ENCODE measurements around the gene ITSN1. TPM values are rescaled to one million over a fixed set of nuclear protein-coding genes. Genes with fewer than 3 reads are reported as not detected.
"Not testable (repeated sequence)": the region's sequence is repeated elsewhere in the genome, so short reads cannot be mapped to it uniquely, and the experiment has no call there.

ITSN1 gene
- total RNA-seq, 1 experiment from 2014 or later = 88.5 TPM

DNA sequence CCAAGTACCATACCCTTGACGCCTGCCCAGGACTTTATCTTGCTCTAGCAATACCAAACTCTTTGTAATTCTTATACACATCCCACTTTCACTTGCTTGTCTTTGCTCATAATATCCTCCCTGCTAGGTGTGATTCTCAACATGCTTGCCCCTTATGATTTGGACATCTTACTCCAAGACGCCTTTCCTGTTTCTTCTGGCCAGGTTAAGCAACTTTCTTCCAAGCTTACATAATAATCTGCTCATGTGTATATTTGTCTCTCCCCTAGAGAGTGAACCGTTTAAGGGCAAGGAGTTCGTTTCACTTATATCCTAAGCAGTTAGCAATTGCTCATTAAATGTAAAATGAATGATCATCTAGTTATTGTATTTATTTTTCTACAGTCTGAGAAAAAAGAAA, 22.6 kb upstream of the ITSN1 start:
- DNase-seq = no peak
- Mint-ChIP-seq H3K4me3 (ENCODE audit: unreplicated experiment) (no peak overlapping the region), H3K27me3 (ENCODE audit: insufficient read depth, unreplicated experiment) (no peaks in the 10 kb centered on the region), H3K9me3 (ENCODE audit: unreplicated experiment) (peaks cover 14% of the 10 kb centered on the region), H3K4me1 (ENCODE audit: low read depth, unreplicated experiment) (peaks cover 17% of the 10 kb centered on the region), H3K36me3 (ENCODE audit: insufficient read depth, unreplicated experiment) (peaks cover 36% of the 10 kb centered on the region), H3K27ac (ENCODE audit: unreplicated experiment) (no peak overlapping the region)
- intact Hi-C loops (cut with micrococcal nuclease; ENCODE audit: unreplicated experiment) = no loop called here
- H3K27me3 ChIP-seq (replicated peaks; ENCODE audit: control insufficient read depth, insufficient read depth, low read length) = no peaks in the 10 kb centered on the region
- H3K36me3 ChIP-seq (ENCODE audit: control insufficient read depth, insufficient read depth, low read length) = no peaks in the 10 kb centered on the region
- ChIA-PET POLR2A (no interaction called here), CTCF (interaction anchor here (0.6 to 1.0 kb wide), 2 partner anchors 11 to 14 kb away, joined by 6 read pairs; no protein-coding TSS in a partner anchor)
- peaks cover 36% of the 10 kb centered on the region for H3K4me1 ChIP-seq
- TF ChIP-seq, protein P1, sequence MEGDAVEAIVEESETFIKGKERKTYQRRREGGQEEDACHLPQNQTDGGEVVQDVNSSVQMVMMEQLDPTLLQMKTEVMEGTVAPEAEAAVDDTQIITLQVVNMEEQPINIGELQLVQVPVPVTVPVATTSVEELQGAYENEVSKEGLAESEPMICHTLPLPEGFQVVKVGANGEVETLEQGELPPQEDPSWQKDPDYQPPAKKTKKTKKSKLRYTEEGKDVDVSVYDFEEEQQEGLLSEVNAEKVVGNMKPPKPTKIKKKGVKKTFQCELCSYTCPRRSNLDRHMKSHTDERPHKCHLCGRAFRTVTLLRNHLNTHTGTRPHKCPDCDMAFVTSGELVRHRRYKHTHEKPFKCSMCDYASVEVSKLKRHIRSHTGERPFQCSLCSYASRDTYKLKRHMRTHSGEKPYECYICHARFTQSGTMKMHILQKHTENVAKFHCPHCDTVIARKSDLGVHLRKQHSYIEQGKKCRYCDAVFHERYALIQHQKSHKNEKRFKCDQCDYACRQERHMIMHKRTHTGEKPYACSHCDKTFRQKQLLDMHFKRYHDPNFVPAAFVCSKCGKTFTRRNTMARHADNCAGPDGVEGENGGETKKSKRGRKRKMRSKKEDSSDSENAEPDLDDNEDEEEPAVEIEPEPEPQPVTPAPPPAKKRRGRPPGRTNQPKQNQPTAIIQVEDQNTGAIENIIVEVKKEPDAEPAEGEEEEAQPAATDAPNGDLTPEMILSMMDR (IDR thresholded peaks at IDR 0.05; ENCODE audit: insufficient read depth in 1 of 2, low read depth in 1 of 2, low read length in 1 of 2, severe bottlenecking in 1 of 2, unreplicated experiment in 1 of 2) = no peak
- no peak overlapping the region for H3K4me3 ChIP-seq (ENCODE audit: low read depth, low read length)
- no TSS peak for BruUV-seq (replicated peaks)
- H3K9me3 ChIP-seq = no peaks in the 10 kb centered on the region

DNA sequence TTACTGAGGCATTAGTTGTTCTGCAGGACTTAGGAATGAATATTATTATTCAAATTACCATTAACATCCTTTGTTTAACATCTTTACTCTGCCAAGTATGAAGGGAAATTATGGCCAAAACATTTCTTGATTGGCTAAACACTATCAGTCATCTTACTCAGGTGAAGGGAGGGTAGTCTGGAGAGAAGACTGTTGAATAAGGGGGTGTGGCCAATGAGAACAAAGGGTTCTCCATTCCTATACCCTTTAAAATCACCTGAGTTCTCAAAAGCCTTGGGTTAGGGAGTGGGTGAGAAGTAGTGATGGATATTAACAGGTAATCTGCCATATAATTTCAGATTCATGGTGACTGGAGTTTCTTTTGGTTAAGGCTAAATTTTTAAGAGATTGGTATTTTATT, 20.0 kb upstream of the ITSN1 start:
- Mint-ChIP-seq H3K4me1 (ENCODE audit: low read depth, unreplicated experiment) (peaks cover 17% of the 10 kb centered on the region), H3K4me3 (ENCODE audit: unreplicated experiment) (no peak overlapping the region), H3K27me3 (ENCODE audit: insufficient read depth, unreplicated experiment) (no peaks in the 10 kb centered on the region), H3K27ac (ENCODE audit: unreplicated experiment) (no peak overlapping the region), H3K36me3 (ENCODE audit: insufficient read depth, unreplicated experiment) (peaks cover 31% of the 10 kb centered on the region), H3K9me3 (ENCODE audit: unreplicated experiment) (peaks cover 14% of the 10 kb centered on the region)
- peaks cover 26% of the 10 kb centered on the region for H3K4me1 ChIP-seq
- intact Hi-C loops (cut with micrococcal nuclease; ENCODE audit: unreplicated experiment) = no loop called here
- DNase-seq = no peak
- TF ChIP-seq, protein P1 (IDR thresholded peaks at IDR 0.05; ENCODE audit: insufficient read depth in 1 of 2, low read depth in 1 of 2, low read length in 1 of 2, severe bottlenecking in 1 of 2, unreplicated experiment in 1 of 2) = no peak
- CTCF ChIA-PET = no interaction called here
- H3K4me3 ChIP-seq (ENCODE audit: low read depth, low read length) = no peak overlapping the region
- H3K9me3 ChIP-seq = no peaks in the 10 kb centered on the region
- POLR2A ChIA-PET = no interaction called here
- no peaks in the 10 kb centered on the region for H3K27me3 ChIP-seq (replicated peaks; ENCODE audit: control insufficient read depth, insufficient read depth, low read length)
- H3K36me3 ChIP-seq (ENCODE audit: control insufficient read depth, insufficient read depth, low read length) = no peaks in the 10 kb centered on the region
- BruUV-seq (replicated peaks) = no TSS peak

DNA sequence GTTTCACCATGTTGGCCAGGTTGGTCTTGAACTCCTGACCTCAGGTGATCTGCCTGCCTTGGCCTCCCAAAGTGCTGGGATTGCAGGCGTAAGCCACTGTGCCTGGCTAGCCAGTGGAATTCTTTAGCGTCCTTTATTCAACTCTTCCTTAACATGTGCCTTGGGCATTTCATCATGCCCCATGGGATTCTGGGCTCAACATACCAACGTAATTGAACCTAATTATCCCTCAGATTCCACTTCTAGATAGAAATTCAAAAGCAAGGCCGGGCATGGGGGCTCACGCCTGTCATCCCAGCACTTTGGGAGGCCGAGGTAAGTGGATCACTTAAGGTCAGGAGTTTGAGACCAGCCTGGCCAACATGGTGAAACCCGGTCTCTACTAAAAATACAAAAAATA, 16.1 kb upstream of the ITSN1 start:
- H3K27me3 Mint-ChIP-seq (ENCODE audit: insufficient read depth, unreplicated experiment); H3K4me1 ChIP-seq; H3K4me3 Mint-ChIP-seq (ENCODE audit: unreplicated experiment); CTCF ChIA-PET; H3K4me1 Mint-ChIP-seq (ENCODE audit: low read depth, unreplicated experiment); H3K27me3 ChIP-seq (replicated peaks; ENCODE audit: control insufficient read depth, insufficient read depth, low read length); H3K9me3 Mint-ChIP-seq (ENCODE audit: unreplicated experiment); DNase-seq; intact Hi-C loops (cut with micrococcal nuclease; ENCODE audit: unreplicated experiment); H3K27ac Mint-ChIP-seq (ENCODE audit: unreplicated experiment); H3K4me3 ChIP-seq (ENCODE audit: low read depth, low read length); BruUV-seq (replicated peaks); H3K36me3 ChIP-seq (ENCODE audit: control insufficient read depth, insufficient read depth, low read length); H3K9me3 ChIP-seq: not testable (repeated sequence)
- peaks cover 38% of the 10 kb centered on the region for H3K36me3 Mint-ChIP-seq (ENCODE audit: insufficient read depth, unreplicated experiment)
- POLR2A ChIA-PET = interaction anchor here (0.7 kb wide), 1 partner anchor 302 kb away, joined by 3 read pairs; no protein-coding TSS in a partner anchor

DNA sequence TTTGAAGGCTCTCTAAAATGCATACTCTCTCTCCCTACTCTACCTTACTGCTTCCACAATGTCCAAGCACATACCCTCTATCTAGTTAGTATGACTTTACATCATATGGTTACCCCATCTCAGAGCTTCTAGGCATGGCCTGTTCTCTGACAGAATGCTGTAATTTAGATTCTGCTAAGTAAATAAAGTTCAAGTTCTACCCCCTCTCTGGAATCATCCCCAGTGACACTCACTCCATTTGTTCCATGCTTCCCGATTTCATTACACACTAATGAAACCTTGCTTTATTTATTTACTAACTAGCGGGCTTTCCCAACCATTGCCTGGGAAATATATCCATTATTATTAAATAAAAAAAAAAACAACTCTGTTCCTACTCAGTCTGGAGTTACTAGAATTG, 8.0 kb upstream of the ITSN1 start:
- Mint-ChIP-seq H3K27ac (ENCODE audit: unreplicated experiment) (no peak overlapping the region), H3K27me3 (ENCODE audit: insufficient read depth, unreplicated experiment) (no peaks in the 10 kb centered on the region), H3K4me1 (ENCODE audit: low read depth, unreplicated experiment) (peaks cover 4% of the 10 kb centered on the region), H3K4me3 (ENCODE audit: unreplicated experiment) (no peak overlapping the region), H3K36me3 (ENCODE audit: insufficient read depth, unreplicated experiment) (peaks cover 21% of the 10 kb centered on the region), H3K9me3 (ENCODE audit: unreplicated experiment) (no peaks in the 10 kb centered on the region)
- Histone ChIP-seq H3K4me3 (ENCODE audit: low read depth, low read length) (no peak overlapping the region), H3K27me3 (replicated peaks; ENCODE audit: control insufficient read depth, insufficient read depth, low read length) (no peaks in the 10 kb centered on the region), H3K36me3 (ENCODE audit: control insufficient read depth, insufficient read depth, low read length) (no peaks in the 10 kb centered on the region), H3K9me3 (no peaks in the 10 kb centered on the region), H3K4me1 (no peaks in the 10 kb centered on the region)
- ChIA-PET CTCF (no interaction called here), POLR2A (no interaction called here)
- intact Hi-C loops (cut with micrococcal nuclease; ENCODE audit: unreplicated experiment) = no loop called here
- TF ChIP-seq, protein P1 (IDR thresholded peaks at IDR 0.05; ENCODE audit: insufficient read depth in 1 of 2, low read depth in 1 of 2, low read length in 1 of 2, severe bottlenecking in 1 of 2, unreplicated experiment in 1 of 2) = no peak
- no peak for DNase-seq
- BruUV-seq (replicated peaks) = no TSS peak

Data from Caco-2 (cell line).